HepG2 (cell line): ENCODE data around the gene CFAP99. TPM values are rescaled to one million over a fixed set of nuclear protein-coding genes. Genes with fewer than 3 reads are reported as not detected.

Experiments used
- ATAC-seq: fragments of 200-7000 bp; cut with Tn5 transposase; 3 replicates; pipeline ENCODE4 v1.9.1; 2020; ENCODE audit warnings: mild to moderate bottlenecking, moderate library complexity
- BruUV-seq: library from RNA; stranded (reverse); fragments of 400-500 nt; replicated peaks from 2 replicates; lab custom pipeline; 2021; lab: Mats Ljungman, UMichigan
- CTCF ChIA-PET: fragments of 300-600 bp; formaldehyde crosslinking; extraction: SDS; loops from one replicate; lab custom pipeline; 2021; ENCODE audit warnings: low total read pairs, inconsistent platforms, low intra/inter-chr PET ratio; lab: Yijun Ruan, JAX
- POLR2A ChIA-PET: fragments of 350-600 bp; sonication (Branson Sonifier 250); formaldehyde crosslinking; loops from one replicate; lab custom pipeline; 2020; ENCODE audit warnings: antibody characterized with exemption, inconsistent platforms; lab: Yijun Ruan, JAX
- DNase-seq: peaks from one replicate; pipeline ENCODE4 v3.0.0-alpha.2; 2015; ENCODE audit warnings: low spot score
- FAIRE-seq: peaks from 3 replicates; lab custom pipeline; 2011; peaks lifted over from hg19 to GRCh38; lab: Jason Lieb, UNC
- H2AFZ ChIP-seq: one replicate; pipeline ENCODE4 v1.6.1; 2011; ENCODE audit warnings: low read length, inconsistent platforms
- H3K27ac ChIP-seq: fragments of 300-600 bp; 3 replicates; pipeline ENCODE4 v1.8.0; 2011; ENCODE audit warnings: mixed run types, mild to moderate bottlenecking, mixed read lengths, low read length, inconsistent platforms; ENCODE audit not compliant: insufficient read depth; ENCODE audit errors: extremely low read length
- H3K27me3 ChIP-seq, 2 experiments: fragments of 200-600 bp in 1 of 2; 2 replicates in 1 of 2; 3 replicates in 1 of 2; pipeline versions ENCODE4 v1.6.0 to v1.8.0; 2011; ENCODE audit warnings: low read length in 2 of 2, mild to moderate bottlenecking in 2 of 2, moderate library complexity in 2 of 2, inconsistent platforms in 1 of 2; ENCODE audit not compliant: insufficient read depth in 2 of 2, control insufficient read depth in 1 of 2
- H3K36me3 ChIP-seq, 2 experiments: fragments of 200-600 bp in 1 of 2; replicated peaks in 1 of 2; 2 replicates in 1 of 2; 3 replicates in 1 of 2; pipeline versions ENCODE4 v1.5.1 to v1.8.0; 2011; ENCODE audit warnings: low read length in 2 of 2, inconsistent platforms in 1 of 2; ENCODE audit not compliant: insufficient read depth in 2 of 2, control insufficient read depth in 1 of 2
- H3K4me1 ChIP-seq: 2 replicates; pipeline ENCODE4 v1.5.1; 2012; ENCODE audit warnings: low read length, inconsistent platforms; ENCODE audit not compliant: insufficient read depth
- H3K4me2 ChIP-seq: 2 replicates; pipeline ENCODE4 v1.6.0; 2011; ENCODE audit warnings: low read depth, low read length, inconsistent platforms
- H3K4me3 ChIP-seq, 3 experiments: fragments of 200-600 bp in 1 of 3; sonication (generic), shearing (Covaris generic) in 1 of 3; replicated peaks in 1 of 3; 2 replicates each; pipeline ENCODE4 v1.5.1; 2011 to 2016; ENCODE audit warnings: low read length in 3 of 3, inconsistent platforms in 2 of 3, low read depth in 2 of 3, mild to moderate bottlenecking in 2 of 3, control low read depth in 1 of 3, mixed read lengths in 1 of 3; ENCODE audit not compliant: insufficient read depth in 1 of 3
- H3K79me2 ChIP-seq: one replicate; pipeline ENCODE4 v1.6.1; 2011; ENCODE audit warnings: low read length, inconsistent platforms; ENCODE audit not compliant: insufficient read depth
- H3K9ac ChIP-seq: 2 replicates; pipeline ENCODE4 v1.6.0; 2011; ENCODE audit warnings: mild to moderate bottlenecking, low read depth, low read length, inconsistent platforms; ENCODE audit not compliant: insufficient read depth
- H3K9me3 ChIP-seq: 2 replicates; pipeline ENCODE4 v1.5.1; 2012; ENCODE audit warnings: mild to moderate bottlenecking, low read length
- H4K20me1 ChIP-seq: 2 replicates; pipeline ENCODE4 v1.6.0; 2011; ENCODE audit warnings: inconsistent platforms, mild to moderate bottlenecking, low read length, moderate library complexity; ENCODE audit not compliant: insufficient read depth
- ESRRA ChIP-seq: sonication (generic); formaldehyde crosslinking; IDR thresholded peaks from 2 replicates; pipeline ENCODE4 v1.5.1; 2020; ENCODE audit warnings: mild to moderate bottlenecking, low read depth, missing genetic modification reagents
- RAD51 ChIP-seq: fragments of 450-650 bp; IDR thresholded peaks from 2 replicates; pipeline ENCODE4 v1.6.1; 2016; ENCODE audit warnings: borderline replicate concordance
- RXRB ChIP-seq: IDR thresholded peaks from 2 replicates; pipeline ENCODE4 v1.6.1; 2016; ENCODE audit warnings: borderline replicate concordance, missing genetic modification reagents, missing compliant biosample characterization
- SALL1 ChIP-seq: sonication (generic); formaldehyde crosslinking; IDR thresholded peaks from 2 replicates; pipeline ENCODE4 v1.8.0; 2022; ENCODE audit warnings: mild to moderate bottlenecking, missing genetic modification reagents
- ZNF550 ChIP-seq: sonication (generic); formaldehyde crosslinking; IDR thresholded peaks from 2 replicates; pipeline ENCODE4 v1.4.0; 2020; ENCODE audit warnings: mild to moderate bottlenecking, missing genetic modification reagents, borderline replicate concordance
- WGBS: methylation state at CpG from one replicate; pipeline ENCODE4 v1.1.6; 2017; ENCODE audit warnings: low lambda C conversion rate; 5-methylcytosine and 5-hydroxymethylcytosine counted together
- in situ Hi-C: cut with HindIII; loops from 2 replicates; pipeline ENCODE4 v1.10.0; 2017; ENCODE audit warnings: low pct_unique_long_range_greater_than_20kb; ENCODE audit not compliant: extremely low pct_ligation_motif_present
- intact Hi-C: fragments of 100-400 bp; cut with micrococcal nuclease; formaldehyde crosslinking; loops from one replicate; pipeline ENCODE4 v1.10.0; 2022; ENCODE audit not compliant: unreplicated experiment
- polyA plus RNA-seq, 8 experiments: library from polyadenylated mRNA; depleted of rRNA in 3 of 8; stranded (reverse) in 7 of 8; unstranded in 1 of 8; fragments of >200 nt; fragmentation: Illumina TruSeq in 4 of 8; extraction: Trizol in 4 of 8; gene quantifications; 2 replicates each; pipeline versions ENCODE4 v1.2.1 to v1.2.3, GENCODE V29; 2011 to 2016; ENCODE audit warnings: low read depth in 4 of 8, missing spikeins in 1 of 8, mixed read lengths in 1 of 8; ENCODE audit not compliant: insufficient read depth in 1 of 8
- total RNA-seq, 5 experiments: library from RNA; depleted of rRNA; stranded (reverse); fragments of >200 nt; fragmentation: Illumina TruSeq; extraction: Trizol; gene quantifications; 2 replicates each; pipeline ENCODE4 v1.2.3, GENCODE V29; 2016; ENCODE audit warnings: low read depth in 1 of 5
- TF ChIP-seq, protein P1 (sequence below): sonication (generic); formaldehyde crosslinking; IDR thresholded peaks from 2 replicates; pipeline ENCODE4 v1.5.0; 2020; ENCODE audit warnings: missing genetic modification reagents
- TF ChIP-seq, protein P2 (sequence below): sonication (generic); formaldehyde crosslinking; IDR thresholded peaks from 2 replicates; pipeline ENCODE4 v1.9.0; 2021; ENCODE audit warnings: missing genetic modification reagents, borderline replicate concordance
- TF ChIP-seq, protein P3 (sequence below): sonication (generic); formaldehyde crosslinking; IDR thresholded peaks from 2 replicates; pipeline ENCODE4 v1.8.1; 2022; ENCODE audit warnings: mild to moderate bottlenecking, missing genetic modification reagents
- TF ChIP-seq, protein P4 (sequence below), 2 experiments: sonication (generic) in 1 of 2; formaldehyde crosslinking in 1 of 2; IDR thresholded peaks; 2 replicates each; pipeline versions ENCODE4 v1.5.1 to v1.6.1; 2011 to 2020; ENCODE audit warnings: borderline replicate concordance in 1 of 2, low read depth in 1 of 2, low read length in 1 of 2, mild to moderate bottlenecking in 1 of 2, missing genetic modification reagents in 1 of 2, moderate library complexity in 1 of 2
- TF ChIP-seq, protein P5 (sequence below): sonication (generic); formaldehyde crosslinking; conservative IDR thresholded peaks from 2 replicates; pipeline ENCODE4 v1.5.0; 2020; ENCODE audit warnings: missing genetic modification reagents

Gene CFAP99
- total and polyA plus RNA-seq, 2 of the 13 experiments (the other 11 are each of a cell fraction or from before 2014, with no cell fraction given): not detected

DNA sequence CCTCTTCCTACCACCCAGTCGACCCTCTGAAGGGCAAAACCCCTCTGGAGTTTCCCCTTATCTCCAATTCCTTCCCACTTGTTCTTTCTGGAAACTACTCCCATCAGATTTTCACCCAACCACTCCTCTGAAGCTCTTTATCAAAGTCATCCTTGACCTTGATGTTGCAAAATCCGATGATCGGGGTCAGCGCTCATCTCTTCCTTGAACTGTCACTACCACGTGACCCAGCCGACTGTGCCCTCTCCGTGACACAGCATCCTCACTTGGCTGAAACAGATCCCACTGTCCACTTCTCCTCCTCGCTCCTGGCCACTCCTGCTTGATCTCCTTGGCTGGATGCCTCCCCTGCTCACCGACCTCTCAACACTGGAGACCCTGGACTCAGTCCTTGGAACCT is 1.1 kb downstream of the CFAP99 start:
- ChIA-PET CTCF (no interaction called here), POLR2A (no interaction called here)
- DNase-seq (no peak), FAIRE-seq (no peak), ATAC-seq (no peak)
- WGBS: 3% methylated on average over 9 of the region's 9 CpGs
- peaks cover 3% of the 10 kb centered on the region; the same call in 1 of the 2 replicates for H4K20me1 ChIP-seq
- H3K36me3 ChIP-seq: no peaks in the 10 kb centered on the region
- H3K9ac ChIP-seq: no peak overlapping the region
- no peak overlapping the region for H3K27ac ChIP-seq
- BruUV-seq: no TSS peak
- H3K4me1 ChIP-seq: peaks cover 26% of the 10 kb centered on the region
- in situ Hi-C loops: no loop called here
- H3K27me3 ChIP-seq: peaks cover 22 to 81% of the 10 kb centered on the region in 2 experiments
- H3K9me3 ChIP-seq: no peaks in the 10 kb centered on the region
- intact Hi-C loops: no loop called here
- H3K79me2 ChIP-seq: no peaks in the 10 kb centered on the region
- H3K4me3 ChIP-seq: no peak overlapping the region
- H2AFZ ChIP-seq: no peak overlapping the region
- H3K4me2 ChIP-seq: peak overlapping the region; percentile 98; the same call in 1 of the 2 replicates
- TF ChIP-seq ESRRA (CRISPR knock-in tag) (no peak), RAD51 (peak; percentile 58; the same call in 1 of the 2 replicates), ZNF550 (no peak), RXRB (no peak), SALL1 (CRISPR knock-in tag) (no peak)
- TF ChIP-seq, protein P1, sequence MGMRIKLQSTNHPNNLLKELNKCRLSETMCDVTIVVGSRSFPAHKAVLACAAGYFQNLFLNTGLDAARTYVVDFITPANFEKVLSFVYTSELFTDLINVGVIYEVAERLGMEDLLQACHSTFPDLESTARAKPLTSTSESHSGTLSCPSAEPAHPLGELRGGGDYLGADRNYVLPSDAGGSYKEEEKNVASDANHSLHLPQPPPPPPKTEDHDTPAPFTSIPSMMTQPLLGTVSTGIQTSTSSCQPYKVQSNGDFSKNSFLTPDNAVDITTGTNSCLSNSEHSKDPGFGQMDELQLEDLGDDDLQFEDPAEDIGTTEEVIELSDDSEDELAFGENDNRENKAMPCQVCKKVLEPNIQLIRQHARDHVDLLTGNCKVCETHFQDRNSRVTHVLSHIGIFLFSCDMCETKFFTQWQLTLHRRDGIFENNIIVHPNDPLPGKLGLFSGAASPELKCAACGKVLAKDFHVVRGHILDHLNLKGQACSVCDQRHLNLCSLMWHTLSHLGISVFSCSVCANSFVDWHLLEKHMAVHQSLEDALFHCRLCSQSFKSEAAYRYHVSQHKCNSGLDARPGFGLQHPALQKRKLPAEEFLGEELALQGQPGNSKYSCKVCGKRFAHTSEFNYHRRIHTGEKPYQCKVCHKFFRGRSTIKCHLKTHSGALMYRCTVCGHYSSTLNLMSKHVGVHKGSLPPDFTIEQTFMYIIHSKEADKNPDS: no peak
- TF ChIP-seq, protein P2, sequence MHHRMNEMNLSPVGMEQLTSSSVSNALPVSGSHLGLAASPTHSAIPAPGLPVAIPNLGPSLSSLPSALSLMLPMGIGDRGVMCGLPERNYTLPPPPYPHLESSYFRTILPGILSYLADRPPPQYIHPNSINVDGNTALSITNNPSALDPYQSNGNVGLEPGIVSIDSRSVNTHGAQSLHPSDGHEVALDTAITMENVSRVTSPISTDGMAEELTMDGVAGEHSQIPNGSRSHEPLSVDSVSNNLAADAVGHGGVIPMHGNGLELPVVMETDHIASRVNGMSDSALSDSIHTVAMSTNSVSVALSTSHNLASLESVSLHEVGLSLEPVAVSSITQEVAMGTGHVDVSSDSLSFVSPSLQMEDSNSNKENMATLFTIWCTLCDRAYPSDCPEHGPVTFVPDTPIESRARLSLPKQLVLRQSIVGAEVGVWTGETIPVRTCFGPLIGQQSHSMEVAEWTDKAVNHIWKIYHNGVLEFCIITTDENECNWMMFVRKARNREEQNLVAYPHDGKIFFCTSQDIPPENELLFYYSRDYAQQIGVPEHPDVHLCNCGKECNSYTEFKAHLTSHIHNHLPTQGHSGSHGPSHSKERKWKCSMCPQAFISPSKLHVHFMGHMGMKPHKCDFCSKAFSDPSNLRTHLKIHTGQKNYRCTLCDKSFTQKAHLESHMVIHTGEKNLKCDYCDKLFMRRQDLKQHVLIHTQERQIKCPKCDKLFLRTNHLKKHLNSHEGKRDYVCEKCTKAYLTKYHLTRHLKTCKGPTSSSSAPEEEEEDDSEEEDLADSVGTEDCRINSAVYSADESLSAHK (CRISPR knock-in tag): no peak
- TF ChIP-seq, protein P3, sequence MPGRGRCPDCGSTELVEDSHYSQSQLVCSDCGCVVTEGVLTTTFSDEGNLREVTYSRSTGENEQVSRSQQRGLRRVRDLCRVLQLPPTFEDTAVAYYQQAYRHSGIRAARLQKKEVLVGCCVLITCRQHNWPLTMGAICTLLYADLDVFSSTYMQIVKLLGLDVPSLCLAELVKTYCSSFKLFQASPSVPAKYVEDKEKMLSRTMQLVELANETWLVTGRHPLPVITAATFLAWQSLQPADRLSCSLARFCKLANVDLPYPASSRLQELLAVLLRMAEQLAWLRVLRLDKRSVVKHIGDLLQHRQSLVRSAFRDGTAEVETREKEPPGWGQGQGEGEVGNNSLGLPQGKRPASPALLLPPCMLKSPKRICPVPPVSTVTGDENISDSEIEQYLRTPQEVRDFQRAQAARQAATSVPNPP (CRISPR knock-in tag): no peak
- TF ChIP-seq, protein P4, sequence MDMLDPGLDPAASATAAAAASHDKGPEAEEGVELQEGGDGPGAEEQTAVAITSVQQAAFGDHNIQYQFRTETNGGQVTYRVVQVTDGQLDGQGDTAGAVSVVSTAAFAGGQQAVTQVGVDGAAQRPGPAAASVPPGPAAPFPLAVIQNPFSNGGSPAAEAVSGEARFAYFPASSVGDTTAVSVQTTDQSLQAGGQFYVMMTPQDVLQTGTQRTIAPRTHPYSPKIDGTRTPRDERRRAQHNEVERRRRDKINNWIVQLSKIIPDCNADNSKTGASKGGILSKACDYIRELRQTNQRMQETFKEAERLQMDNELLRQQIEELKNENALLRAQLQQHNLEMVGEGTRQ (IDR thresholded peaks at IDR 0.05; ENCODE audit: low read depth, low read length): peak; percentile 60
- TF ChIP-seq, protein P4 (CRISPR knock-in tag; IDR thresholded peaks at IDR 0.05; ENCODE audit: borderline replicate concordance): peak; percentile 26; the same call in 1 of the 2 replicates
- TF ChIP-seq, protein P5, sequence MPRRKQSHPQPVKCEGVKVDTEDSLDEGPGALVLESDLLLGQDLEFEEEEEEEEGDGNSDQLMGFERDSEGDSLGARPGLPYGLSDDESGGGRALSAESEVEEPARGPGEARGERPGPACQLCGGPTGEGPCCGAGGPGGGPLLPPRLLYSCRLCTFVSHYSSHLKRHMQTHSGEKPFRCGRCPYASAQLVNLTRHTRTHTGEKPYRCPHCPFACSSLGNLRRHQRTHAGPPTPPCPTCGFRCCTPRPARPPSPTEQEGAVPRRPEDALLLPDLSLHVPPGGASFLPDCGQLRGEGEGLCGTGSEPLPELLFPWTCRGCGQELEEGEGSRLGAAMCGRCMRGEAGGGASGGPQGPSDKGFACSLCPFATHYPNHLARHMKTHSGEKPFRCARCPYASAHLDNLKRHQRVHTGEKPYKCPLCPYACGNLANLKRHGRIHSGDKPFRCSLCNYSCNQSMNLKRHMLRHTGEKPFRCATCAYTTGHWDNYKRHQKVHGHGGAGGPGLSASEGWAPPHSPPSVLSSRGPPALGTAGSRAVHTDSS (CRISPR knock-in tag): no peak
